H9 (cell line): ENCODE measurements around the gene TMEM108. TPM values are rescaled to one million over a fixed set of nuclear protein-coding genes. Genes with fewer than 3 reads are reported as not detected.

Experiments used
- DNase-seq: peaks from one replicate; pipeline ENCODE4 v3.0.0-alpha.2; 2017
- H2AFZ ChIP-seq: one replicate; pipeline ENCODE4 v1.6.1; 2013; ENCODE audit warnings: mild to moderate bottlenecking, low read length, control low read depth, moderate library complexity
- H2AK5ac ChIP-seq: 2 replicates; pipeline ENCODE4 v1.6.1; 2013; ENCODE audit warnings: low read length, control low read depth, mixed read lengths; ENCODE audit not compliant: insufficient read length
- H2BK120ac ChIP-seq: one replicate; pipeline ENCODE4 v1.6.1; 2013; ENCODE audit warnings: low read depth, mild to moderate bottlenecking, low read length, control low read depth, inconsistent platforms; ENCODE audit not compliant: poor library complexity, severe bottlenecking
- H2BK12ac ChIP-seq: 2 replicates; pipeline ENCODE4 v1.6.1; 2013; ENCODE audit warnings: low read length, control low read depth, mixed read lengths, low read depth; ENCODE audit not compliant: insufficient read length
- H2BK15ac ChIP-seq: 2 replicates; pipeline ENCODE4 v1.6.1; 2013; ENCODE audit warnings: low read depth, low read length, control low read depth
- H2BK20ac ChIP-seq: one replicate; pipeline ENCODE4 v1.6.1; 2013; ENCODE audit warnings: low read depth, mild to moderate bottlenecking, low read length, control low read depth, inconsistent platforms; ENCODE audit not compliant: poor library complexity, severe bottlenecking
- H2BK5ac ChIP-seq: 2 replicates; pipeline ENCODE4 v1.6.1; 2013; ENCODE audit warnings: low read length, control low read depth, mixed read lengths; ENCODE audit not compliant: insufficient read length
- H3K14ac ChIP-seq: 2 replicates; pipeline ENCODE4 v1.6.1; 2013; ENCODE audit warnings: low read length, control low read depth; ENCODE audit not compliant: insufficient read depth
- H3K18ac ChIP-seq: 2 replicates; pipeline ENCODE4 v1.6.1; 2013; ENCODE audit warnings: low read depth, mild to moderate bottlenecking, mixed read lengths, low read length, control low read depth; ENCODE audit not compliant: insufficient read length
- H3K23ac ChIP-seq: 2 replicates; pipeline ENCODE4 v1.6.1; 2013; ENCODE audit warnings: low read length, control low read depth, mixed read lengths, low read depth; ENCODE audit not compliant: insufficient read length
- H3K23me2 ChIP-seq: 2 replicates; pipeline ENCODE4 v1.6.1; 2013; ENCODE audit warnings: low read depth, mild to moderate bottlenecking, mixed read lengths, low read length, control low read depth; ENCODE audit not compliant: insufficient read length, poor library complexity, severe bottlenecking
- H3K27ac ChIP-seq: 2 replicates; pipeline ENCODE4 v1.5.1; 2013; ENCODE audit warnings: low read length, control low read depth, mixed read lengths, low read depth; ENCODE audit not compliant: insufficient read length
- H3K27me3 ChIP-seq: 2 replicates; pipeline ENCODE4 v1.6.1; 2013; ENCODE audit warnings: low read length, control low read depth, inconsistent platforms; ENCODE audit not compliant: insufficient read depth
- H3K4ac ChIP-seq: 2 replicates; pipeline ENCODE4 v1.6.1; 2013; ENCODE audit warnings: low read depth, mild to moderate bottlenecking, control low read depth, inconsistent platforms, low read length, moderate library complexity
- H3K4me1 ChIP-seq: 2 replicates; pipeline ENCODE4 v1.6.1; 2013; ENCODE audit warnings: low read length, control low read depth, inconsistent platforms; ENCODE audit not compliant: insufficient read depth
- H3K4me2 ChIP-seq: 2 replicates; pipeline ENCODE4 v1.6.1; 2013; ENCODE audit warnings: low read length, control low read depth, mixed read lengths; ENCODE audit not compliant: insufficient read length, insufficient read depth
- H3K56ac ChIP-seq: 2 replicates; pipeline ENCODE4 v1.6.1; 2013; ENCODE audit warnings: low read depth, mild to moderate bottlenecking, mixed read lengths, low read length, control low read depth; ENCODE audit not compliant: insufficient read length
- H3K79me1 ChIP-seq: 2 replicates; pipeline ENCODE4 v1.6.1; 2013; ENCODE audit warnings: low read depth, mild to moderate bottlenecking, moderate library complexity, low read length, control low read depth, inconsistent platforms; ENCODE audit not compliant: insufficient read depth, poor library complexity, severe bottlenecking
- H3K79me2 ChIP-seq: 2 replicates; pipeline ENCODE4 v1.6.1; 2013; ENCODE audit warnings: low read length, control low read depth, inconsistent platforms; ENCODE audit not compliant: insufficient read depth
- H3K9ac ChIP-seq: 2 replicates; pipeline ENCODE4 v1.6.1; 2013; ENCODE audit warnings: low read length, control low read depth, mixed read lengths; ENCODE audit not compliant: insufficient read length; ENCODE audit errors: extremely low read depth
- H3K9me3 ChIP-seq: one replicate; pipeline ENCODE4 v1.6.1; 2013; ENCODE audit warnings: low read depth, low read length, inconsistent platforms; ENCODE audit not compliant: control insufficient read depth
- H3T11ph ChIP-seq: one replicate; pipeline ENCODE4 v1.6.1; 2013; ENCODE audit warnings: mild to moderate bottlenecking, low read length, control low read depth, inconsistent platforms
- H4K20me1 ChIP-seq: one replicate; pipeline ENCODE4 v1.6.1; 2013; ENCODE audit not compliant: control insufficient read depth, insufficient read length, insufficient read depth
- H4K5ac ChIP-seq: 2 replicates; pipeline ENCODE4 v1.6.1; 2013; ENCODE audit warnings: low read depth, mild to moderate bottlenecking, mixed read lengths, low read length, control low read depth; ENCODE audit not compliant: insufficient read length
- H4K8ac ChIP-seq: replicated peaks from 2 replicates; pipeline ENCODE4 v1.6.1; 2013; ENCODE audit warnings: low read length, control low read depth, mixed read lengths, low read depth; ENCODE audit not compliant: insufficient read length
- H4K91ac ChIP-seq: 2 replicates; pipeline ENCODE4 v1.6.1; 2013; ENCODE audit warnings: low read depth, mild to moderate bottlenecking, moderate library complexity, mixed read lengths, low read length, control low read depth; ENCODE audit not compliant: insufficient read length
- H3K27ac Mint-ChIP-seq, 3 experiments: 2 replicates in 2 of 3; 3 replicates in 1 of 3; pipeline ENCODE4 v1.8.0; 2020 to 2021; ENCODE audit warnings: mixed read lengths in 3 of 3, mild to moderate bottlenecking in 1 of 3, moderate library complexity in 1 of 3
- H3K27me3 Mint-ChIP-seq: 2 replicates; pipeline ENCODE4 v1.8.0; 2021; ENCODE audit warnings: low read depth, mild to moderate bottlenecking, moderate library complexity, mixed read lengths
- H3K36me3 Mint-ChIP-seq, 3 experiments: 2 replicates in 2 of 3; 3 replicates in 1 of 3; pipeline ENCODE4 v1.8.0; 2020 to 2021; ENCODE audit warnings: low read depth in 3 of 3, mixed read lengths in 3 of 3; ENCODE audit not compliant: insufficient read depth in 1 of 3
- H3K4me1 Mint-ChIP-seq, 2 experiments: 2 replicates each; pipeline ENCODE4 v1.8.0; 2020; ENCODE audit warnings: mixed read lengths in 2 of 2
- H3K4me3 Mint-ChIP-seq, 2 experiments: 2 replicates in 1 of 2; 3 replicates in 1 of 2; pipeline ENCODE4 v1.8.0; 2020 to 2021; ENCODE audit warnings: mild to moderate bottlenecking in 2 of 2, mixed read lengths in 2 of 2, moderate library complexity in 1 of 2
- H3K9me3 Mint-ChIP-seq, 2 experiments: 2 replicates in 1 of 2; 3 replicates in 1 of 2; pipeline ENCODE4 v1.8.0; 2020; ENCODE audit warnings: mild to moderate bottlenecking in 2 of 2, mixed read lengths in 2 of 2, moderate library complexity in 1 of 2
- WGBS: extraction: QIAGEN DNeasy Blood & Tissue Kit; methylation state at CpG from one replicate; pipeline ENCODE4 v1.1.7; 2013; ENCODE audit warnings: missing lambda C conversion rate, low lambda C conversion rate, mixed read lengths; ENCODE audit not compliant: insufficient read length; ENCODE audit errors: extremely low coverage; 5-methylcytosine and 5-hydroxymethylcytosine counted together
- total RNA-seq: library from RNA; stranded (reverse); gene quantifications from 2 replicates; pipeline ENCODE4 v1.2.1, GENCODE V29; 2021
- TF ChIP-seq, protein P1 (sequence below): fragments of 200-600 bp; sonication (generic); conservative IDR thresholded peaks from 3 replicates; pipeline ENCODE4 v1.8.0; 2021; ENCODE audit warnings: antibody characterized with exemption, mild to moderate bottlenecking

TMEM108 gene
- total RNA-seq, 1 experiment from 2014 or later, result 5.0 TPM

DNA sequence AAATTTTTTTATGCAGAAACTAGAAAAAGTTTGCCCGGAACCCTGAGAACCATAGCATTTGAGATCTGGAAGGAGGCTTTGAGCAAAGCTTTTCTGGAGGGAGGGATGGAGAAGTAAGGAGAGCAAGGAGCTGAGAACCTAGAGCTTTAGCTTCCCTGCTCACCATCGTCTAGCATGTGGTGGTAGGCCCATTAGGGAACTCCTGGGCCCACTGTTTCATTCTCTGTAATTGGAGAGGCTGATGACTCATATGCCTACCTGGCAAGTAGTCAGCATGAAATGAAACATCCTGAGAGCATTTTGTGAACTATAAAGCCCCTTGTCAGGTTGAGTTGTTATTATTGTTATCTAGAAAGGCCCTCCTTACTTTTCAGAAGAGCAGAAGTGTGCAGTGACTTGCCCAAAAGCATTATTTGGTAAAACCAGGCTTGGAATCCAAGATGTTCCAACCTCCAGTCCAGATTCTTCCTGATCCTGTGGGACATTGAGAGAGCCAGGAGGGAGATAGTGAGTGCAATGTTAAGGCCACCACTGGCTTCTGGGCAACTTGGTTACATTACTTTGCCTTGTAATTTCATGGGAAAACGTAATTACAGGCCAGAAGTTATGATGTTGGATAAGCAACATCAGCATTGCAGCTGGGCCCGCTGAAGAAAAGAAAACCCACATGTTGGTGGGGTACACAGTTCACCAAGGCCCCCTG lies 257.2 kb downstream of the TMEM108 start:
- Mint-ChIP-seq H3K4me1 (peaks cover 7 to 9% of the 10 kb centered on the region in 2 experiments), H3K27ac (no peak overlapping the region), H3K27me3 (no peaks in the 10 kb centered on the region), H3K4me3 (no peak overlapping the region), H3K36me3 (no peaks in the 10 kb centered on the region), H3K9me3 (no peaks in the 10 kb centered on the region)
- Histone ChIP-seq H4K91ac (no peak overlapping the region), H3K27me3 (no peaks in the 10 kb centered on the region), H2BK120ac (no peak overlapping the region), H2BK20ac (no peak overlapping the region), H3K27ac (no peak overlapping the region), H2BK12ac (no peak overlapping the region), H4K8ac (no peak overlapping the region), H4K5ac (no peak overlapping the region), H3T11ph (no peak overlapping the region), H3K4me2 (no peak overlapping the region), H3K56ac (no peak overlapping the region), H2AFZ (no peak overlapping the region), H4K20me1 (no peaks in the 10 kb centered on the region), H3K4ac (no peak overlapping the region), H3K4me1 (peaks cover 5% of the 10 kb centered on the region; the same call in 1 of the 2 replicates), H3K9me3 (no peaks in the 10 kb centered on the region), H2BK5ac (no peak overlapping the region), H3K79me1 (no peaks in the 10 kb centered on the region), H3K23me2 (no peaks in the 10 kb centered on the region), H3K14ac (no peak overlapping the region), H3K23ac (no peak overlapping the region), H2BK15ac (no peak overlapping the region), H3K9ac (no peak overlapping the region), H3K18ac (no peak overlapping the region), H3K79me2 (no peaks in the 10 kb centered on the region), H2AK5ac (no peak overlapping the region)
- TF ChIP-seq, protein P1, sequence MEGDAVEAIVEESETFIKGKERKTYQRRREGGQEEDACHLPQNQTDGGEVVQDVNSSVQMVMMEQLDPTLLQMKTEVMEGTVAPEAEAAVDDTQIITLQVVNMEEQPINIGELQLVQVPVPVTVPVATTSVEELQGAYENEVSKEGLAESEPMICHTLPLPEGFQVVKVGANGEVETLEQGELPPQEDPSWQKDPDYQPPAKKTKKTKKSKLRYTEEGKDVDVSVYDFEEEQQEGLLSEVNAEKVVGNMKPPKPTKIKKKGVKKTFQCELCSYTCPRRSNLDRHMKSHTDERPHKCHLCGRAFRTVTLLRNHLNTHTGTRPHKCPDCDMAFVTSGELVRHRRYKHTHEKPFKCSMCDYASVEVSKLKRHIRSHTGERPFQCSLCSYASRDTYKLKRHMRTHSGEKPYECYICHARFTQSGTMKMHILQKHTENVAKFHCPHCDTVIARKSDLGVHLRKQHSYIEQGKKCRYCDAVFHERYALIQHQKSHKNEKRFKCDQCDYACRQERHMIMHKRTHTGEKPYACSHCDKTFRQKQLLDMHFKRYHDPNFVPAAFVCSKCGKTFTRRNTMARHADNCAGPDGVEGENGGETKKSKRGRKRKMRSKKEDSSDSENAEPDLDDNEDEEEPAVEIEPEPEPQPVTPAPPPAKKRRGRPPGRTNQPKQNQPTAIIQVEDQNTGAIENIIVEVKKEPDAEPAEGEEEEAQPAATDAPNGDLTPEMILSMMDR, result no peak
- peak; percentile 38 for DNase-seq
- WGBS, result no CpG with 5 or more reads among the region's 4 CpGs
